ENCODE results near the gene NEDD4L.

DNA sequence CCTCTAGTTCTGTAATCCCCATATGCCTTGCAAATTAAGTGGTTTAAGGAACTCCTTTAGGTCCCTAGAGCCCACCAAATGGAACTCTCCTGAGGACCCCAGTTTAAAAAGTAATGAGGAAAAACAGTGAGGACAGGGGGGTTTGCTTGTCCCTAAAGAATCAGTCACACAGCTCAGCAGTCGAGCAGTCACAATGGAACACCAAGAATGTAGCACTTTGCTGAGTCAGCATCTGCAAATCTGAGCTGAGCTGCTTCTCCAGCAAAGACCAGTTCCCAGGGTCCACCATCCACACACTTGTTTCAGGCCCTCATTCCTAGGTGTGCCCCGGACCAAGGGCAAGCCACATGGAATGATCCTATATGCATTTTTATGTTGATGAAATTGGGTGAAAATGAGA lies 46.2 kb upstream of the NEDD4L start:
- TF ChIP-seq, protein P1, sequence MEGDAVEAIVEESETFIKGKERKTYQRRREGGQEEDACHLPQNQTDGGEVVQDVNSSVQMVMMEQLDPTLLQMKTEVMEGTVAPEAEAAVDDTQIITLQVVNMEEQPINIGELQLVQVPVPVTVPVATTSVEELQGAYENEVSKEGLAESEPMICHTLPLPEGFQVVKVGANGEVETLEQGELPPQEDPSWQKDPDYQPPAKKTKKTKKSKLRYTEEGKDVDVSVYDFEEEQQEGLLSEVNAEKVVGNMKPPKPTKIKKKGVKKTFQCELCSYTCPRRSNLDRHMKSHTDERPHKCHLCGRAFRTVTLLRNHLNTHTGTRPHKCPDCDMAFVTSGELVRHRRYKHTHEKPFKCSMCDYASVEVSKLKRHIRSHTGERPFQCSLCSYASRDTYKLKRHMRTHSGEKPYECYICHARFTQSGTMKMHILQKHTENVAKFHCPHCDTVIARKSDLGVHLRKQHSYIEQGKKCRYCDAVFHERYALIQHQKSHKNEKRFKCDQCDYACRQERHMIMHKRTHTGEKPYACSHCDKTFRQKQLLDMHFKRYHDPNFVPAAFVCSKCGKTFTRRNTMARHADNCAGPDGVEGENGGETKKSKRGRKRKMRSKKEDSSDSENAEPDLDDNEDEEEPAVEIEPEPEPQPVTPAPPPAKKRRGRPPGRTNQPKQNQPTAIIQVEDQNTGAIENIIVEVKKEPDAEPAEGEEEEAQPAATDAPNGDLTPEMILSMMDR (IDR thresholded peaks at IDR 0.05): no peak
- no peak for TF ChIP-seq POLR2A (IDR thresholded peaks at IDR 0.05)

Data from testis (tissue), 2 donors.